GM12878 (cell line): Measurements from ENCODE around the gene TMOD3. TPM values are rescaled to one million over a fixed set of nuclear protein-coding genes. Genes with fewer than 3 reads are reported as not detected.

Experiments
- ATAC-seq: fragments of 200-7000 bp; cut with Tn5 transposase; 3 replicates; pipeline ENCODE4 v1.9.1; 2020; ENCODE audit warnings: mild to moderate bottlenecking, moderate library complexity
- BruUV-seq: library from RNA; stranded (reverse); fragments of 400-500 nt; replicated peaks from 2 replicates; lab custom pipeline; 2021; lab: Mats Ljungman, UMichigan
- CTCF ChIA-PET: fragments of 300-600 bp; sonication (Branson Sonifier 250); formaldehyde crosslinking; extraction: SDS; loops from one replicate; lab custom pipeline; 2021; ENCODE audit warnings: inconsistent platforms; lab: Yijun Ruan, JAX
- POLR2A ChIA-PET: fragments of 350-600 bp; formaldehyde crosslinking; extraction: SDS; loops from one replicate; lab custom pipeline; 2021; ENCODE audit warnings: inconsistent platforms; lab: Charles Lee
- RAD21 ChIA-PET: fragments of 300-600 bp; sonication (Branson Sonifier 250); formaldehyde crosslinking; loops from one replicate; lab custom pipeline; 2023; ENCODE audit warnings: antibody characterized with exemption; ENCODE audit not compliant: unreplicated experiment; lab: Charles Lee
- SMC1A ChIA-PET: fragments of 300-600 bp; sonication (Branson Sonifier 250); formaldehyde crosslinking; loops from one replicate; lab custom pipeline; 2023; ENCODE audit not compliant: unreplicated experiment, uncharacterized antibody; lab: Charles Lee
- DNase-seq: peaks from one replicate; pipeline ENCODE4 v3.0.0-alpha.2; 2011; ENCODE audit warnings: low read depth, low spot score
- FAIRE-seq: peaks from 3 replicates; lab custom pipeline; 2011; peaks lifted over from hg19 to GRCh38; lab: Jason Lieb, UNC
- H2AFZ ChIP-seq: 2 replicates; pipeline ENCODE4 v1.6.0; 2011; ENCODE audit warnings: low read depth, low read length, control low read depth; ENCODE audit not compliant: control insufficient read depth
- H3K27ac ChIP-seq: 2 replicates; pipeline ENCODE4 v1.5.1; 2011; ENCODE audit warnings: control low read depth; ENCODE audit not compliant: control insufficient read depth, insufficient read depth
- H3K27me3 ChIP-seq, 2 experiments: replicated peaks in 1 of 2; 2 replicates each; pipeline versions ENCODE4 v1.6.0 to v1.6.1; 2011; ENCODE audit warnings: low read length in 1 of 2; ENCODE audit not compliant: control insufficient read depth in 2 of 2, insufficient read depth in 2 of 2
- H3K36me3 ChIP-seq, 2 experiments: 2 replicates each; pipeline ENCODE4 v1.5.1; 2011; ENCODE audit warnings: low read length in 1 of 2; ENCODE audit not compliant: control insufficient read depth in 2 of 2, insufficient read depth in 2 of 2
- H3K4me1 ChIP-seq: 2 replicates; pipeline ENCODE4 v1.6.1; 2011; ENCODE audit warnings: mild to moderate bottlenecking, low read length, moderate library complexity, mixed read lengths; ENCODE audit not compliant: control insufficient read depth, insufficient read depth
- H3K4me2 ChIP-seq: 2 replicates; pipeline ENCODE4 v1.6.0; 2011; ENCODE audit warnings: control low read depth; ENCODE audit not compliant: control insufficient read depth, insufficient read depth
- H3K4me3 ChIP-seq: fragments of 200-600 bp; sonication (generic); 2 replicates; pipeline ENCODE4 v1.5.1; 2016
- H3K79me2 ChIP-seq: 2 replicates; pipeline ENCODE4 v1.6.0; 2011; ENCODE audit warnings: low read length; ENCODE audit not compliant: control insufficient read depth, insufficient read depth
- H3K9ac ChIP-seq: 2 replicates; pipeline ENCODE4 v1.8.0; 2011; ENCODE audit warnings: low read length, control low read depth, mixed read lengths; ENCODE audit not compliant: control insufficient read depth, insufficient read depth
- H3K9me3 ChIP-seq: replicated peaks from 3 replicates; pipeline ENCODE4 v1.5.1; 2011; ENCODE audit warnings: mild to moderate bottlenecking, low read length; ENCODE audit not compliant: control insufficient read depth, insufficient read depth
- H4K20me1 ChIP-seq: 2 replicates; pipeline ENCODE4 v1.6.0; 2011; ENCODE audit not compliant: control insufficient read depth, insufficient read depth
- IKZF1 ChIP-seq: fragments of 450-650 bp; conservative IDR thresholded peaks from 2 replicates; pipeline ENCODE4 v1.6.1; 2017; ENCODE audit warnings: antibody characterized with exemption, mild to moderate bottlenecking
- MTA2 ChIP-seq: fragments of 450-650 bp; IDR thresholded peaks from 2 replicates; pipeline ENCODE4 v1.6.1; 2016; ENCODE audit warnings: low read depth, mild to moderate bottlenecking, moderate library complexity
- NRF1 ChIP-seq: conservative IDR thresholded peaks from 2 replicates; pipeline ENCODE4 v1.6.1; 2011; ENCODE audit warnings: mild to moderate bottlenecking, low read depth, low read length, improper control_type of control experiment
- ZNF592 ChIP-seq: fragments of 450-650 bp; IDR thresholded peaks from 2 replicates; pipeline ENCODE4 v1.6.1; 2017; ENCODE audit warnings: mild to moderate bottlenecking, moderate library complexity
- WGBS: methylation state at CpG from one replicate; pipeline ENCODE4 v1.1.6; 2016; ENCODE audit warnings: low lambda C conversion rate; ENCODE audit not compliant: insufficient replicate concordance, insufficient coverage; ENCODE audit errors: missing lambda C conversion rate; 5-methylcytosine and 5-hydroxymethylcytosine counted together
- in situ Hi-C: fragments of 300-500 bp; cut with MboI; formaldehyde crosslinking; loops from 9 replicates; pipeline ENCODE4 v1.14.3; 2018; ENCODE audit warnings: mixed read lengths
- intact Hi-C: fragments of 100-400 bp; cut with micrococcal nuclease; formaldehyde crosslinking; loops from one replicate; pipeline ENCODE4 v1.14.2; 2022; ENCODE audit not compliant: unreplicated experiment
- polyA plus RNA-seq, 11 experiments: library from polyadenylated mRNA; depleted of rRNA in 4 of 11; unstranded in 6 of 11; stranded (reverse) in 5 of 11; fragments of >200 nt; fragmentation: Nextera tagmentation in 4 of 11; fragmentation: Illumina TruSeq in 1 of 11; extraction: Ambion mirVana in 4 of 11; extraction: Trizol in 1 of 11; gene quantifications; 1 replicate in 1 of 11; 2 replicates in 10 of 11; pipeline versions ENCODE4 v1.2.1 to v1.2.3, GENCODE V29; 2011 to 2016; ENCODE audit warnings: inconsistent platforms in 2 of 11, missing spikeins in 2 of 11, low read depth in 1 of 11
- total RNA-seq, 4 experiments: library from RNA; depleted of rRNA in 3 of 4; stranded (reverse); fragments of >200 nt in 3 of 4; fragmentation: Illumina TruSeq in 1 of 4; extraction: Trizol in 1 of 4; gene quantifications; 2 replicates each; pipeline versions ENCODE4 v1.2.1 to v1.2.3, GENCODE V29; 2013 to 2021

Gene TMOD3
- total and polyA plus RNA-seq, 10 of the 15 experiments (the other 5 are each of a cell fraction or from before 2014, with no cell fraction given): 5.2 to 39.4 (median 22.5) TPM

DNA sequence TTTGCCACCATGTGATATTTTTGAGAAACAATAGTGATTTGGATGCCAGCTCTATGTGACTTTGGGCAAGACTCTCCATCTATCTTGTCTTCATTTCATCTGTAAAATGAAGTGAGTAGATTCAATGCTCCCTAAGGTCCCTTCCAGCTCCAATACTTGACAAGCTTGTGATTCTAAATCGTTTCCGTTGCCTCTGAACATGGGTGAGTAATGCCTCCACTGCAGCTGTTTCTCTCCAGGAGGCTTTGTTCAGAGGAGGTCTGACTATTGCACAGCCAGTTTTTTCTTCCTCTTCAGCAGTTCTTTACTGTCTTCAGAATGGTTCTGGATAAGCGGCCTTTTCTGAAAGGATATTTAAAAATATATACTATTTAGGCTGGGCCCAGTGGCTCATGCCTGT is 14.8 kb upstream of the TMOD3 start:
- TF ChIP-seq MTA2: no peak
- in situ Hi-C loops (no loop called here), intact Hi-C loops (no loop called here)
- Histone ChIP-seq H3K4me3 (no peak overlapping the region), H3K27me3 (no peaks in the 10 kb centered on the region), H3K9me3 (no peaks in the 10 kb centered on the region), H3K27ac (no peak overlapping the region), H3K4me1 (no peaks in the 10 kb centered on the region), H3K79me2 (no peaks in the 10 kb centered on the region), H3K4me2 (no peak overlapping the region), H2AFZ (no peak overlapping the region), H3K9ac (no peak overlapping the region), H3K36me3 (no peaks in the 10 kb centered on the region), H4K20me1 (no peaks in the 10 kb centered on the region)
- ChIA-PET RAD21 (no interaction called here), POLR2A (no interaction called here), SMC1A (no interaction called here), CTCF (no interaction called here)
- BruUV-seq: no TSS peak
- no peak for FAIRE-seq
- no peak for ATAC-seq
- 94% methylated on average over 3 of the region's 3 CpGs for WGBS
- DNase-seq: no peak

DNA sequence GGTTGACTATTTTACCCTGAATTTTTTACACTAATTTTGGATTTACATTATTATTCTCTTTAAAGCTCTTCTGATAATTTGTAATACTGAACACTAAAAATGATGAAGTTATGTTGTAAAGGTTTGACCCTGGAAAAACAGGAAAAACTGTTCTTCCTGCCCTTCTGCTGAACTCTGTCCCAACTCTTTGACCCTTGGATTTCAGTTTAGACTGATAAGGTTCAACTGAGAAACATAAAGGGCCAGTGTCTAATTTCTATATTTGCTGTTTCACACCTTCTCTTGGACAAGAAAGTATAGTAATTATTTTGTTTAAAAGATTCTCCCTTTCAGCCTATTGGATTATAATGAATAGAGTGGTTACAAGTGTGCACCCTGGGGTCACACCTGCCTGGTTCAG is 12.8 kb upstream of the TMOD3 start:
- RAD21 ChIA-PET: no interaction called here
- no peak overlapping the region for H3K27ac ChIP-seq
- ATAC-seq: no peak
- CTCF ChIA-PET: no interaction called here
- intact Hi-C loops: no loop called here
- TF ChIP-seq ZNF592 (no peak), IKZF1 (no peak), NRF1 (no peak)
- TF ChIP-seq, all 136 proteins: peak for 0
- no peaks in the 10 kb centered on the region for H3K4me1 ChIP-seq
- no peak overlapping the region for H3K9ac ChIP-seq
- ChIA-PET POLR2A (no interaction called here), SMC1A (no interaction called here)
- H3K79me2 ChIP-seq: no peaks in the 10 kb centered on the region
- no TSS peak for BruUV-seq
- in situ Hi-C loops: no loop called here
- DNase-seq (no peak), FAIRE-seq (no peak)
- H3K4me3 ChIP-seq: no peak overlapping the region
- H3K27me3 ChIP-seq: no peaks in the 10 kb centered on the region
- H3K4me2 ChIP-seq: no peak overlapping the region
- H3K36me3 ChIP-seq: no peaks in the 10 kb centered on the region
- H4K20me1 ChIP-seq: no peaks in the 10 kb centered on the region
- H3K9me3 ChIP-seq: peaks cover 3% of the 10 kb centered on the region; the same call in 2 of the 3 replicates
- no peak overlapping the region for H2AFZ ChIP-seq
